Stomach smooth muscle (tissue), 2 donors: ENCODE results near the gene TLE4.

Experiments used
- H3K27ac ChIP-seq: one replicate; pipeline ENCODE4 v1.7.0; 2013; ENCODE audit warnings: mild to moderate bottlenecking, low read length, inconsistent platforms
- H3K27me3 ChIP-seq, 2 donors: one replicate each; pipeline ENCODE4 v1.7.0; 2013; ENCODE audit warnings: low read length in 2 of 2; ENCODE audit not compliant: insufficient read depth in 2 of 2, control insufficient read depth in 1 of 2
- H3K36me3 ChIP-seq, 2 donors: one replicate each; pipeline ENCODE4 v1.7.0; 2013; ENCODE audit warnings: low read length in 2 of 2; ENCODE audit not compliant: control insufficient read depth in 2 of 2, insufficient read depth in 2 of 2
- H3K4me1 ChIP-seq: one replicate; pipeline ENCODE4 v1.7.0; 2013; ENCODE audit warnings: low read length; ENCODE audit not compliant: control insufficient read depth, insufficient read depth
- H3K4me3 ChIP-seq, 2 donors: one replicate each; pipeline ENCODE4 v1.7.0; 2013; ENCODE audit warnings: low read length in 2 of 2
- H3K9ac ChIP-seq, 2 donors: one replicate each; pipeline ENCODE4 v1.7.0; 2013; ENCODE audit warnings: low read length in 2 of 2, mild to moderate bottlenecking in 1 of 2
- H3K9me3 ChIP-seq, 2 donors: one replicate each; pipeline ENCODE4 v1.7.0; 2013; ENCODE audit warnings: low read length in 2 of 2; ENCODE audit not compliant: control insufficient read depth in 2 of 2
- donor health status: healthy.
- donor health status: Pancreatic carcinoma.

TLE4 gene

GRCh38 chr9:79691496-79691895, 119.7 kb downstream of the TLE4 start:
- no peak overlapping the region for H3K4me3 ChIP-seq
- no peak overlapping the region for H3K27ac ChIP-seq
- no peaks in the 10 kb centered on the region for H3K27me3 ChIP-seq
- H3K9ac ChIP-seq = no peak overlapping the region
- H3K36me3 ChIP-seq = no peaks in the 10 kb centered on the region
- no peaks in the 10 kb centered on the region for H3K4me1 ChIP-seq
- H3K9me3 ChIP-seq = no peaks in the 10 kb centered on the region

GRCh38 chr9:79692857-79693571, 121.2 kb downstream of the TLE4 start:
- no peaks in the 10 kb centered on the region for H3K4me1 ChIP-seq
- H3K27ac ChIP-seq = no peak overlapping the region
- no peaks in the 10 kb centered on the region for H3K9me3 ChIP-seq
- no peaks in the 10 kb centered on the region for H3K27me3 ChIP-seq
- no peaks in the 10 kb centered on the region for H3K36me3 ChIP-seq
- no peak overlapping the region for H3K4me3 ChIP-seq
- H3K9ac ChIP-seq = no peak overlapping the region

- H3K36me3 ChIP-seq = no peaks in the 10 kb centered on the region
- no peaks in the 10 kb centered on the region for H3K9me3 ChIP-seq
Observed at GRCh38 chr9:79693750-79694149, 122.0 kb downstream of the TLE4 start.

GRCh38 chr9:79694208-79694607, 122.4 kb downstream of the TLE4 start:
- no peak overlapping the region for H3K4me3 ChIP-seq
- no peak overlapping the region for H3K9ac ChIP-seq
- no peak overlapping the region for H3K27ac ChIP-seq
- no peaks in the 10 kb centered on the region for H3K36me3 ChIP-seq
- no peaks in the 10 kb centered on the region for H3K4me1 ChIP-seq
- no peaks in the 10 kb centered on the region for H3K9me3 ChIP-seq
- H3K27me3 ChIP-seq = no peaks in the 10 kb centered on the region

More at GRCh38 chr9:79693750-79694149, 122.0 kb downstream of the TLE4 start:
- no peak overlapping the region for H3K9ac ChIP-seq
- no peaks in the 10 kb centered on the region for H3K4me1 ChIP-seq
- no peaks in the 10 kb centered on the region for H3K27me3 ChIP-seq
- H3K4me3 ChIP-seq = no peak overlapping the region
- no peak overlapping the region for H3K27ac ChIP-seq

- no peak overlapping the region for H3K27ac ChIP-seq
- H3K4me1 ChIP-seq = no peaks in the 10 kb centered on the region
- no peaks in the 10 kb centered on the region for H3K36me3 ChIP-seq
- H3K9ac ChIP-seq = no peak overlapping the region
- no peak overlapping the region for H3K4me3 ChIP-seq
- H3K27me3 ChIP-seq = no peaks in the 10 kb centered on the region
- no peaks in the 10 kb centered on the region for H3K9me3 ChIP-seq
Observed at GRCh38 chr9:79694676-79695400, 123.1 kb downstream of the TLE4 start.

GRCh38 chr9:79695531-79696175, 123.9 kb downstream of the TLE4 start:
- H3K36me3 ChIP-seq = no peaks in the 10 kb centered on the region
- H3K4me3 ChIP-seq = no peak overlapping the region
- no peak overlapping the region for H3K9ac ChIP-seq
- no peaks in the 10 kb centered on the region for H3K4me1 ChIP-seq
- H3K27ac ChIP-seq = no peak overlapping the region
- H3K9me3 ChIP-seq = no peaks in the 10 kb centered on the region
- H3K27me3 ChIP-seq = no peaks in the 10 kb centered on the region

- no peaks in the 10 kb centered on the region for H3K4me1 ChIP-seq
- H3K27ac ChIP-seq = no peak overlapping the region
- H3K36me3 ChIP-seq = no peaks in the 10 kb centered on the region
- no peak overlapping the region for H3K9ac ChIP-seq
- no peaks in the 10 kb centered on the region for H3K27me3 ChIP-seq
- no peaks in the 10 kb centered on the region for H3K9me3 ChIP-seq
- H3K4me3 ChIP-seq = no peak overlapping the region
Observed at GRCh38 chr9:79698967-79699366, 127.2 kb downstream of the TLE4 start.

- H3K36me3 ChIP-seq = peaks cover under 1% of the 10 kb centered on the region in 2 donors
- no peak overlapping the region for H3K4me3 ChIP-seq
Observed at GRCh38 chr9:79699479-79699878, 127.7 kb downstream of the TLE4 start.

GRCh38 chr9:79700607-79701360, 129.0 kb downstream of the TLE4 start:
- no peak overlapping the region for H3K9ac ChIP-seq
- H3K4me3 ChIP-seq = no peak overlapping the region
- no peaks in the 10 kb centered on the region for H3K27me3 ChIP-seq
- H3K36me3 ChIP-seq = peaks cover 6 to 7% of the 10 kb centered on the region in 2 donors
- no peaks in the 10 kb centered on the region for H3K9me3 ChIP-seq
- H3K4me1 ChIP-seq = no peaks in the 10 kb centered on the region
- no peak overlapping the region for H3K27ac ChIP-seq

More at GRCh38 chr9:79699479-79699878, 127.7 kb downstream of the TLE4 start:
- Histone ChIP-seq H3K27ac (no peak overlapping the region), H3K27me3 (no peaks in the 10 kb centered on the region), H3K4me1 (no peaks in the 10 kb centered on the region), H3K9ac (no peak overlapping the region), H3K9me3 (no peaks in the 10 kb centered on the region)

- Histone ChIP-seq H3K4me3 (no peak overlapping the region), H3K36me3 (peaks cover 10 to 11% of the 10 kb centered on the region in 2 donors), H3K27ac (no peak overlapping the region), H3K27me3 (no peaks in the 10 kb centered on the region), H3K9ac (no peak overlapping the region), H3K9me3 (no peaks in the 10 kb centered on the region), H3K4me1 (no peaks in the 10 kb centered on the region)
Observed at GRCh38 chr9:79701651-79702050, 129.9 kb downstream of the TLE4 start.
